GM21576 (cell line): ENCODE data around the gene DYRK2.
"Not testable (repeated sequence)": the region's sequence is repeated elsewhere in the genome, so short reads cannot be mapped to it uniquely, and the experiment has no call there.

Experiments
- ATAC-seq: cut with Tn5 transposase; IDR thresholded peaks from one replicate; pipeline ENCODE4 v1.9.1; 2021; ENCODE audit warnings: mild to moderate bottlenecking, moderate library complexity; ENCODE audit not compliant: unreplicated experiment

The DYRK2 gene

DNA sequence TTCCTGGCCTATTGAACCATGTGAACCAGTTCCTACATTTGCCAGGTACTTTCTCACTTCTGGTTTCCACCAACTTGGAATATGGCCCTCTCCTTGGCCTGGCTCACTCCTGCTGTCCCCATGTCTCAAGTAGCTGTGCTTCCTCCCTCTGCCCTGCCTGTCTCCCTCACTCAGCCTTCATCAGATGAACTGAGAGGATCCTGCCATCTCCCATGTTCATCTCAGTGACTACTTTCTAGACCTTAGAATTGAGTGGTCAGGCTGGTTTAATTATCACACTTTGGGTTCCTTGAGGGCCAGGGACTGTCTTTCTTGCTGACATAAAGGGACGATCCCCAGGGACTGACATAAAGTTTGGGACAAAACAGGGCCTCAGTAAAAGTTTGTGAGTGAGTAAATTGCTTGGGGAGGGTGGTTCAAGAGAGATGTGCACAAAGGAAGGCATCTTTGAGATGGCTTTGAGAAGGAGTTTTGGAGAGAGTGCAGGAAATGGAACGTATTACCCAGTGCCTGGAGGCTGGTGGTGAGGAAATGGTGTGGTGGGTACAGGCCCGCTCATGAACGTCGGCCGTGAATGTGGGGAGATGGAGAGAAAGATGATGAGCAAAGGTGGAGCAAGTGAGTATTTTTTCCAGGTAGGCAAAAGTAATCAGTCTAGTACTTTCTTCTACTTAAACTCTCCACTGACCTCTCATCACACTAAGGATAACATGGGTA is 20.8 kb downstream of the DYRK2 start:
- ATAC-seq: no peak

DNA sequence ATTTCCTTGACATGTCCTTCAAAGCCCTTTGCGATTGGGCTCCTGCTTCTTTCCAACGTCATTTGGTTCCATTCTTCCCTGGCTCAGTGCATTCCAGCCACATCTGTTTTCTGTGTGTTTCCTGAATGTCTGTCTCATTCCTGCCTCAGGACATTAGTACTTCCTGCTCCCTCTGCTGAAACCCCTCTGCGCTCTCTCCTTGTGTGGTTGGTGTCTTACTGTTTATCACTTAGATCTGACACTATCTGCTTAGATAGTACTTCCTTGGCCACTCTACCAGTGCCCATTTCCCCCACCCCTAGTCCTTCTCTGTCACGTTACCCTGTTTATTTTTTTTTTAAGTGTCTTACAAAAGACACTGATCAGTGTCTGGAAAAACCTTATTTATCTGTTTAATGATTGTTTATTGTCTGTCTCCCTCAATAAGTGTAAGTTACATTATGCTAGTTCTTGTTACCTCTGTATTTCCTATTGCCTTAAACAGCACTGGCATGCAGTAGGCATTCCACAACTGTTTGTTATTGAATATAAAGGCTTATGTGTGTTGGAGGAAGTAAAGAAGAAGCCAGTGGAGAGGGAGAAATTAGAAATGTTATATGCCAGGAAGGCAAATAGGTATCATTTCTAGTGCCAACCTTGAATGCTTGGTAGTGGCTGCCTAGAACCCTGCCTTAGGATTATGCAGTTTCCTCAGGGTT is 21.5 kb downstream of the DYRK2 start:
- ATAC-seq: no peak

DNA sequence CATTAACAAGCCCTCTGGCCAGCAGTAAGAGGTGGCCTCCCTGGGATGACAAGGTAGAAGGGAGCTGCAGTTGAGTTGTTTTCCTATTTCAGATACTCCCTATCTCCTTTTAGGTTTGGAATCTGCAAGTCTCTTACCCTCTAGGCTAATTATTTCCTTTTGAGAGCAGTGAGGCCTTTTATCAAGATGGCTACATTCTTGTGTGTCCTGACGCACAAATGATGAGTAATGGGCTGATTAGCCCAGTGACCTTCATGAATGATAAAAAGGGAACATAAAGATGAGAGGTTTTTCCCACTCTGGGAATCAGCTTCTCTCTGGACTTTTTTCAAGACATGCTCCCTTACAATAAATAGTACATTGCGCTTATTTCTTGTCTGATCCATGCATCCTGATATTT is 22.9 kb downstream of the DYRK2 start:
- ATAC-seq: no peak

DNA sequence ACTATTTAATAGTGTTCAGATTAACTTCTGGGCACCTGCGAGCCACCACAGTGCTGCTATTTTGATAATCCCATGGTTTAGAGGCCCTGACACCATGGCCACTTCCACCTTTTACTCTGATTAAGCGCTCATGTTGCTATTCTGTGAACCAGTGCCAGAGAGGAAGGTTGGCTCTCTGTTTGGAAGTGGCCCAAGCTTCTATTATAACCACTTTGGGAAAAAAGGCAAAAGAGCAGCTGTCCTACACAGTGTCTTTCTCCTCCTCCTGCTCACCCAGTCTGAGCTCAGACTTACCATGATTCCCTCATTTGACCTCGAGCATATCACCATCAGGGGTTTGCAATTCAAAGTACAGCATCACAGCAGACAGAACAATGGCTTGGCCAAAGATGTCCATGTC is 23.3 kb downstream of the DYRK2 start:
- ATAC-seq: no peak

DNA sequence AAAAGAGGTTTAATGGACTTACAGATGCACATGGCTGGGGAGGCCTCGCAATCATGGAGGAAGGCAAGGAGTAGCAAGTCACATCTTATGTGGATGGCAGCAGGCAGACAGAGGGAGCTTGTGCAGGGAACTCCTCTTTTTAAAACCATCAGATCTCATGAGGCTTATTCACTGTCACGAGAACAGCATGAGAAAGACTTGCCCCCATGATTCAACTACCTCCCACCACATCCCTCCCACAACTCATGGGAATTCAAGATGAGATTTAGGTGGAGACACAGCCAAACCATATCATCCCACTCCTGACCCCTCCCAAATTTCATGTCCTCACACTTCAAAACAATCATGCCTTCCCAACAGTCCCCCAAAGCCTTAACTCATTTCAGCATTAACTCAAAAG is 24.0 kb downstream of the DYRK2 start:
- ATAC-seq: not testable (repeated sequence)

DNA sequence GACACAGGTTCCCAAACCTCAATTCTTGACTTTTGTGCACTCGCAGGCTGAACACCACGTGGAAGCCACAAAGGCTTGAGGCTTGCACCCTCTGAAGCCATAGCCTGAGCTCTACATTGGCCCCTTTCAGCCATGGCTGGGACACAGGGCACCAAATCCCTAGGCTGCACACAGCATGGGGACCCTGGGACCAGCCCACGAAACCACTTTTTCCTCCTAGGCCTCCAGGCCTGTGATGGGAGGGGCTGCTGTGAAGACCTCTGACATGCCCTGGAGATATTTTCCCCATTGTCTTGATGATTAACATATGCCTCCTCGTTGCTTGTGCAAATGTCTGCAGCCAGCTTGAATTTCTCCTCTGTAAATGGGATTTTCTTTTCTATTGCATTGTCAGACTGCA is 25.0 kb downstream of the DYRK2 start:
- ATAC-seq: not testable (repeated sequence)

DNA sequence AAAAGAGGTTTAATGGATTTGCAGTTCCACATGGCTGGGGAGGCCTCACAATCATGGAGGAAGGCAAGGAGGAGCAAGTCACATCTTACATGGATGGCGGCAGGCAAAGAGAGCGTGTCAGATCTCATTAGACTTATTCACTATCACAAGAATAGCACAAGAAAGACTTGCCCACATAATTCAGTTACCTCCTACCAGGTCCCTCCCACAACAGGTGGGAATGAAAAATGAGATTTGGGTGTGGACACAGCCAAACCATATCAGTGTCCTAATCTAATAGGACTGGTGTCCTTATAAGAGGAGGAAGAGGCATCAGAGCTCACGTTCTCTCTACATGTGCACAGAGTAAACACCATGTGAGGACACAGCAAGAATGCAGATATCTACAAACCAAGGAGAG is 25.9 kb downstream of the DYRK2 start:
- no peak for ATAC-seq

DNA sequence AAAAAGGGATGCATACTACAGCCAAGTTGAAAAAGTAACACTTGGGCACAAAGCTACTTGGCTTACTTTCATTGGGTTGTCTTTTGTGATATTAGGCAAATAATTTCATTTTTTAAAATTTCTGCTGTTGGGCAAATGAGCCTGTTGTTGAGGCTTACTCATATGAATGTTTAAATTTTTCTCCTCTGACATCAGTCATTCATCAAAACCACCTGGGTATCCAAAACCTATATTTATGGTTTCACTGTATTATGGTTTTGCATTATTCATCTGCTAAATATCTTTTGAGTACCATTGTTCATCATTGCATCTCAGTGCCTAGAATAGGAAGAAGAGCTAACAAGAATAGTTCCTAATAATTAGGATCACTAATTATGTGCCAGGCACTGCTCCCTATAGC is 28.1 kb downstream of the DYRK2 start:
- no peak for ATAC-seq

DNA sequence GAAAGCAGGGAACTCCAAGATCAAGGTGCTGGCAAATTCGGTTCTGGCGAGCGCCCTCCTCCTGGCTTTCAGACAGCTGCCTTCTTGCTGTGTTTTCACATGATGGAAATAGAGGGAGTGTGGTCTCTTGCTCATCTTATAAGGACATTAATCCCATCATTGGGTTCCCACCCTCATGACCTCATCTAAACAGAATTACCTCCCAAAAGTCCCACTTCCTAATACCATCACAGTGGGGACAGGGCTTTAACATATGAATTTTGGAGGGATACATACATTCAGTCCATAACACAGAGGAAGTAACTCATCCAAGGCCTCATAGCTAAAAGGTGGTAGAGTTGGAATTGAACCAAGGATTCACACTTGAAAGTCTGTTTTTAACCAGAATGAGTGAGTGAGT is 28.6 kb downstream of the DYRK2 start:
- no peak for ATAC-seq

DNA sequence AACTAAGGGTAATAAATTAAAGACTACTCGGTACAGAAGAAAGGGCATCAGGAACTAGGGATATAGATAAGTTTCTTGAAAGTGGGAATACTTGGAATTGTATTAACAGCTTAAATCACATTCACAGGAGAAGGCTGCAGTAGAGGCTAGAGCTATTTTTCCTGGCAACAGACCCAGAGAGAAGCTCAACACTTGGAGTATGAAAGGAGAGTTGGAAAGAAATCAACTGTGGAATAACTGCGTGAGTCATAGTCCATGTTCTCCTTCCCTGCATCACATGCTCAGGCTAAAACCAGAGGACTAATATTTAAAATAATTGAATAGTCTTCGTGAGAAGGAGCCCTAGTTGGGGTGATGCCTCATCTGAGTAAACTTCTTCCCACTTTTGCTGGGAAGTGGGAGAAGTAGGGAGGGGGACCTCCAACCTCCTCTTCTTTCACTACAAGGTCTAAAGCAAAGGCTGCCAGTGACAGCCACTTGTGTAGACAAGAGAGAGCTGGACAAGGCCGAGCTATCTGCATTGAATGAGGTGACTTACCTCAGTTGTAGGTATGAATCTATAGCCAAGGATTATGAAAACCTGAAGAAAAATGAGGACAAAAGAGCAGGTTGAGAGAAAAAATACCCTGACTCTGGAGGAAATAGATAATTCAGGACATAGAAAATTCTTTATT is 32.7 kb downstream of the DYRK2 start:
- no peak for ATAC-seq

DNA sequence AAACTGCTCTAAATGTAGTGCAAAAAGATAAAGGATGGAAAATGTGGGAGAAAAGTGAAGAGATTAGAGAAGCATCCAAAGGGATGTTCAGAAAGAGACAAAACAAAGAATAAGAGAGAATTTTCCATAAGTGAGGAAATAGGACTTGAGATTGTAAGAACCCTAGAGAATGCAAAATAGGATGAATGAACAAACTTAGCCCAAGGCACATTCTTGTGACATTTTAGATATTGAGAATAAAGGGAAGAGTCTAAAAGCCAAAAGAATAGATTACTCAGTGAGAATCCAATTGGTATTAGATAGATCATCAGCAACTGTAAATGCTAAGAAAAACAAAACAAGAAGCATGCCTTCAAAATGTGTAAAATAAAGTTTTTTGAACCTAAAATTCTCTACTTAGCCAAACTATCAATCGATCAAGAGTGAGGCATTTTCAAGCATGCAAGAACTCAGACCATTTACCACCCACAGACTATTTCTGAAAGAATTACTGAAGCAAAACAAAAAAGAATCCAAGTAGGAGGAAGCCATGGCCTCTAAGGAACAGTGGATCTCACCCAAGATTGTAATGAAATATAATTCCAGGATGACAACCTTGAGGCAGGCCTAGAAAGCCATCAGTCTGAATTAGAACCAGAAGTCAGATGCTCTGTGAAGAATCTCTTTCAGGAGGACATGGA is 33.5 kb downstream of the DYRK2 start:
- no peak for ATAC-seq

DNA sequence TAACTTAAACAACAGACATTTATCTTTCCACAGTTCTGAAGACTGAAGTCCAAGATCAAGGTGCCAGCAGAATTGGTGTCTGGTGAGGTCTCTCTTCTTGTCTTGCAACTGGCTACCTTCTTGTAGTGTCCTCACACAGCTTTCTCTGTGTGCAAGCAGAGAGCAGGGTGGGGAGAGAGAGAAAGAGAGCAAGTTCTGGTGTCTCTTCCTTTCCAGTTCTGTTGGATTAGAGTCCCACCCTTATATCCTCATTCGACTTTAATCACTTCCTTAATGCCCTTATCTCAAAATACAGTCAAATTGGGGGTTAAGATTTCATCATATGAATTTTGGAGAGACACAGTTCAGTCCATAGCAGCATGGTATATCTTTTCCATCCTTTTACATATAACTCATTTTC is 40.8 kb downstream of the DYRK2 start:
- ATAC-seq: no peak

DNA sequence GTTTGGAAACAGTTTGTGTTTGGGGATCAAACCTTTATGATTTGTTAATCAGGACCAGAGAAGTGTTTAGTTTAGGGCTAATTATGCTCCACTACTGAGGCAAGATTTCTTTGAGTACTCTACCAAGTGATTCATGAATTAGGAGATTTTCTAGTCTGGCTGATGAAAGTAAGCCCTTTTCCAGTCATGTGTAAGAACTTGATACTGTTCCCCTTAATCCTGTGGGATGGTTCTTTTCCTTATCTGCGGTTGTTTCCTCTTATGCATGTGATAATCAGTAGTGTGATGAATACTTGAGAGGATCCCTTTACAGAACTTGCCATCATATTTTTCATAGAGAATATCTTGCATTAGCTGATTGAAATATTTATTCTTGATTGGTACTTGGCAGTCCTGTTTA is 42.1 kb downstream of the DYRK2 start:
- no peak for ATAC-seq

DNA sequence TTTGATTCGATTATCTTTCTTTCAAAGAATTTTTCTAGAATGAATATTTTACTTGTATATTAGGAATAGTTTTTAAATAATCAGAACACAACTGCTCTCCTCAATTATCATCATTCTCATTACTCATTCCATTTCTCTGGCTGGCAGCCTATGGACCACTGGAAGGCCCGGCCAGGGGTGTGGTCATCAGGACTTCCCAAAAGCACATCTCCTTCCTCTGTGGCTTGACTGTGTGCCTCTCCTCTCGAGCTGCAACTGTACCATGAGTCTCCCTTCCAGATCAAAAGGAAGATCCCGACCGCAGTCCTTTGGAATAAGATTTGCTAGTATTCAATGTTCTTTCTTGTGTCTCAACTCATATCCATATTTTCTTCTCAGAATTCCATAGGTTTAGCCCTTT is 42.7 kb downstream of the DYRK2 start:
- ATAC-seq: no peak

DNA sequence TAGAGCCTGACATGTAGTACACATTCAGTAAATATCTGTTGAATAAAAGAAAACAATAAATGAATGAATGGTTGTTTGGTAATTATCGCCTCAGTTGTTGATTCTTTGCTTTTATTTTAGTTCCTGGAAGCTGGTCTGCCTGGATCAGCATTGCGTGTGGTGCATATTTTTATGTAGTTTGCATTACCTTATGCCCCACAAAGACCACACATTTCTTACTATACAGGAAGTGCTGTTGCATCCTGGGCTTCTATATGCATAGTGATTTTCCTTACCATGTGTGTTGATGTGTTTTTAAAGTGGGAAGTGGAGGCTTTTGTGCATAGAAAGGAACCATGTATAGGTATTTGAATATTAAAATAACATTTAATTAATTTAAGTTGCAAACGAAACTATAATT is 43.6 kb downstream of the DYRK2 start:
- no peak for ATAC-seq

DNA sequence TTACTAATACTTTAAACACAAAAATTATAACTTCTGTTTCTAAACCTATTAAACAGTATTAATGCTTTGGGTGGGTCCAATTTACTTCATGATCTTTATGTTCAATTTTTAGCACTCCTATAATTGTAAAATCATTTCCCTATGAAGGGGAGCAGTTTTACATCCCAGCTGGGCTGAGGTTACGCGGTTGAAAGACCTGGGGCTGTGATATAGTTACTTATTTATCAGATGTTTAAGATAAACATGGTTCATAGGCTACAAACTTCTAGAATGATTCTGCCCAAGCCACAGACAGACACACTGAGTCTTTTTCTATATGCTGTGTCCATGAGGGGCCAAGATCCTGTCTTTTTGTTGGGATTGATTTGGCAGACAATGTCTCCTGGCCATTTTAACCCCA is 44.4 kb downstream of the DYRK2 start:
- ATAC-seq: peak; percentile 48

DNA sequence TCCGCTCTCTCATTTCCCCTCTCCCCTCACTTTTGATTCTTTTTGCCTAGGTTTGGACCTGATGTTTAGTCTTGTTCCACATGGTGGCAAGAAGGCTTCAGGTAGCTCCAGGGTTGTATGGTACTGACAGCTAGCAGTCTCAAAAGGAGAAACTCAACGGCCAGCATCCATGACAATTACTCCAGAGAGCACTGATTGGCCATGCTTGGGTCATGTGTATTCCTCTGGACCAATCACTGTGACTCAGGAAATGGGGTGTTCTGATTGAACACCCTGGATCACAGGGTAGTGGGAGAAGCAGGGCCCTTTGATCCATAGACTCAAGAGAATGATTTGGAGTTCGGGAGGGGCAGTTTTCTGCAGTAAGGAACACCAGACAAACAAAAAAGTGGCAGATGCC is 45.3 kb downstream of the DYRK2 start:
- ATAC-seq: no peak

DNA sequence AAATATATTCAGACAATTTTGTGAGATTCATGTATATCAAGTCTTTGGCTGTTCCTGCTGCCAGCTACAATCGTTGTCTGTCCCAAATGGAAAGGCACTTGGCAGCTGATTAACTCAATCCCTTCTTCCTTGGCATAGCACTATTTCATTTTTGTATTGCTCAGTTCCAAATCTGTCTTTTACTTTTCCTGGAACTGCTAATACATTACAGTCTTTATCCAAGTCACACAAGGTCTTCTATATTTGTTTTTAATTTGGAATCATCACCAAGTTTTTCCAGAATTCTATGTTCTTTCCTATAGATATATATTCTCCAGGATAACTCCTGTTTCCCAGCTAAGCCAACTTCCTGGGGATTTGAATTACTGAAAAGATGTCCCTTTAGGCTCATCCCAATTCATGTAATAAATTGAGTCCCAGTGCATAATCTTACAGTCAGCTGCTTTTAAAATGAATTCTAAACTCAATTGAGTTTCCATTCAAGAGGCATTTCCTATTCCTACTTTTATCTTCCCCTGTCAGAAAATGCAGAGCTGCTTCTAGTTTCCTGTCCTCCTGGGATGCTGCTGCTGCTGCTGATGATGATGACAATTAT is 45.9 kb downstream of the DYRK2 start:
- ATAC-seq: no peak

DNA sequence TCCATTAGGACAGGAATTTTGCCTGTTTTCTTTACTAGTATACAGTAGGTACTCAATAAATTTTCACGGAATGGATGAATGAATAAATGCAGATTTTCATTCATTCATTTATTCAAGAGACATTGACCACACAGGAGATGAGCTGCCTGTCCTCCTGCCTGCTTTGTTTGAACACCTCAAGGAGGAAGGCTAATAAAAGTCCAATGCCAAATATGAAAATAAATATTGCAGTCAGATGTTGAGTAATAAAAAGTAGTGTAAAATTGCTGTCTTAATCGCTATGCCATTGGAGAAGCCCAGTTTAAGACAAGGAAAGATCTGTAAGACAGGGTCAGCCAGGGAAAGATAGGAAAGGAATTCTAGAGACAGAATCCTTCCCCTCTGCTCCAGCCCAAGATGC is 47.4 kb downstream of the DYRK2 start:
- no peak for ATAC-seq

DNA sequence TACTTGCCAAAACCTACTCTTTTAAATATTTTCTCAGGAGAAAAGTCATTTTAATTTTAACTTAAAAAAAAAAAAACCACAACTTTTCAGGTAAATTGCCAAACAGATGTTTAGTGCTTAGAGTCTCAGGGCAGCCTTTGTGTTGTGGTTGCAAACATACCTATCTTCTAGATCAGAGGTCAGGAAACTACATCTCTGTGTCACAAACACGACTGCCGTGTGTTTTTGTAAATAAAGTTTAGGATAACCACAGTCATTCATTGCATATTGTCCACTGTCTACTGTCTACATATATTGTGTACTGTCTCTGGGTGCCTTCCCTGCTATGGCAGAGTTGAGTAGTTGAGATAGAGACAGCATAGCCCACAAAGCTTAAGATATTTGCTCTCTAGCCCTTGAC is 48.9 kb downstream of the DYRK2 start:
- ATAC-seq: no peak

DNA sequence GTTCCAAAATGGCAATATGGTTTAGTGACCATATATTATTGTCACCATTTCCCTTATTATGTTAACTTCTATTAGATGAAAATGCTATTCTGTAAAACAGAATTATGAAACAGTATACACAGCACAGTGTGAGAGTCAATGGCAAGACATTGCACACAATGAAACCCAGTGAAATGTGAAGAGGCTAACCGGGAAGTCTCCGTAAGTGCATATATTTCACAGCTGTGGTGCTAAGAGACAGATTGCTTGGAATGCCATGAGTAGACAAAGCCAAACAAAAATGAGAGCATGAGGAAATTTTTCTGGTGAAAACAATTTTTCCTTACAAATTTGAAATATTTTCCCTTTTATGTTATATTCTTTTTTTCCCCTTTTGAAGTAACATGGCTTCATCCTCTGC is 49.4 kb downstream of the DYRK2 start:
- ATAC-seq: no peak
